H7 (cell line): Measurements from ENCODE around the gene PLEKHA7. TPM values are rescaled to one million over a fixed set of nuclear protein-coding genes. Genes with fewer than 3 reads are reported as not detected.
A peak's percentile ranks its signal among the peaks of the same experiment; 100 is the strongest.
"Not testable (repeated sequence)": the region's sequence is repeated elsewhere in the genome, so short reads cannot be mapped to it uniquely, and the experiment has no call there.

ENCODE experiments used
- DNase-seq: peaks from one replicate; pipeline ENCODE4 v3.0.0; 2012
- H3K27me3 ChIP-seq: 2 replicates; pipeline ENCODE4 v1.6.0; 2011; ENCODE audit warnings: mild to moderate bottlenecking, low read length; ENCODE audit not compliant: control insufficient read depth, insufficient read depth
- H3K36me3 ChIP-seq: replicated peaks from 2 replicates; pipeline ENCODE4 v1.5.1; 2011; ENCODE audit warnings: low read length; ENCODE audit not compliant: control insufficient read depth, insufficient read depth
- H3K4me3 ChIP-seq: 2 replicates; pipeline ENCODE4 v1.5.1; 2011; ENCODE audit warnings: low read depth, mild to moderate bottlenecking, control low read depth, low read length, moderate library complexity; ENCODE audit not compliant: insufficient read depth
- total RNA-seq: library from RNA; depleted of rRNA; stranded (reverse); fragments of >200 nt; shearing (Covaris generic); gene quantifications from 2 replicates; pipeline ENCODE4 v1.2.3, GENCODE V29; 2014; rRNA removed

The PLEKHA7 gene
- 4.2 and 7.6 TPM in 2 replicates for total RNA-seq

GRCh38 chr11:17014321-17014832, at the start of gene PLEKHA7:
TSS of gene PLEKHA7 (minus strand) at chr11:17014414. CDS start at chr11:17014401, 13 bp downstream.
- peak; percentile 90 for DNase-seq
- H3K36me3 ChIP-seq = no peaks in the 10 kb centered on the region
- H3K27me3 ChIP-seq = peaks cover 41% of the 10 kb centered on the region
- H3K4me3 ChIP-seq = peak within 1 kb of the TSS; percentile 65

- Histone ChIP-seq H3K36me3 (no peaks in the 10 kb centered on the region), H3K27me3 (no peaks in the 10 kb centered on the region)
- peak; percentile 78 for DNase-seq
Measured at GRCh38 chr11:17063171-17064002, 49.2 kb upstream of the PLEKHA7 start.

GRCh38 chr11:17051146-17051545, 36.9 kb upstream of the PLEKHA7 start:
- not testable (repeated sequence) for H3K4me3 ChIP-seq, H3K36me3 ChIP-seq, DNase-seq, H3K27me3 ChIP-seq

More at GRCh38 chr11:17063171-17064002, 49.2 kb upstream of the PLEKHA7 start:
- no peak overlapping the region for H3K4me3 ChIP-seq

- not testable (repeated sequence) for DNase-seq, H3K27me3 ChIP-seq, H3K4me3 ChIP-seq, H3K36me3 ChIP-seq
Measured at GRCh38 chr11:17048491-17048890, 34.3 kb upstream of the PLEKHA7 start.

DNA sequence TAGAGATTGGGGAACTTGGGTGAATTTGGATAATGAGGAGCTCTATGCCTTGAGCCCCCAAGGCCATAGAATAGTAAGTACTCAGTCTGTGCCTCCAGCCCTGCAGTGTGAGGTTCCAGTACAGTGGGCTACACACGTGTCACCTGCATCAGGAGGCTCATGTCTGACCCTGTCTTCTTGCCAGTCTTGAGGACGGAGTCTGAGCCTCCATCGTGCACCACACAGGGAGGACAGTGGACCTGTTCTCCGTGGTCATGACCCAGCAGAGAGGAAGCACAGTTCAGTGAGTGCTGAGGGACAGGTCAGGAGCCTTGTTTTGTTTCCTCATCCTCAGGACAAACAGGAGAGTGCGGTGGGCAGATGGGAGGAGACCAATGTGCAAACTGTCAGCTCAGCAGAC, 32.5 kb upstream of the PLEKHA7 start:
- no peak overlapping the region for H3K4me3 ChIP-seq
- H3K36me3 ChIP-seq = no peaks in the 10 kb centered on the region
- no peaks in the 10 kb centered on the region; the same call in 1 of the 2 replicates for H3K27me3 ChIP-seq
- no peak for DNase-seq

- Histone ChIP-seq H3K36me3 (no peaks in the 10 kb centered on the region), H3K4me3 (no peak overlapping the region), H3K27me3 (no peaks in the 10 kb centered on the region; the same call in 1 of the 2 replicates)
- peak; percentile 39 for DNase-seq
Measured at GRCh38 chr11:17036666-17037658, 22.7 kb upstream of the PLEKHA7 start.

DNA sequence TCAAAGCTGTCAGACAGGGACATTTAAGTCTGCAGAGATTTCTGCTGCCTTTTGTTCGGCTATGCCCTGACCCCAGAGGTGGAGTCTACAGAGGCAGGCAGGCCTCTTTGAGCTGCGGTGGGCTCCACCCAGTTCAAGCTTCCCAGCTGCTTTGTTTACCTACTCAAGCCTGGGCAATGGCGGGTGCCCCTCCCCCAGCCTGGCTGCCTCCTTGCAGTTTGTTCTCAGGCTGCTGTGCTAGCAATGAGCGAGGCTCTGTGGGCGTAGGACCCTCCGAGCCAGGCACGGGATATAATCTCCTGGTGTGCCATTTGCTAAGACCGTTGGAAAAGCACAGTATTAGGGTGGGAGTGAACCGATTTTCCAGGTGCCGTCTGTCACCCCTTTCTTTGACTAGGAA, 19.8 kb upstream of the PLEKHA7 start:
- DNase-seq, H3K36me3 ChIP-seq, H3K4me3 ChIP-seq, H3K27me3 ChIP-seq: not testable (repeated sequence)

DNA sequence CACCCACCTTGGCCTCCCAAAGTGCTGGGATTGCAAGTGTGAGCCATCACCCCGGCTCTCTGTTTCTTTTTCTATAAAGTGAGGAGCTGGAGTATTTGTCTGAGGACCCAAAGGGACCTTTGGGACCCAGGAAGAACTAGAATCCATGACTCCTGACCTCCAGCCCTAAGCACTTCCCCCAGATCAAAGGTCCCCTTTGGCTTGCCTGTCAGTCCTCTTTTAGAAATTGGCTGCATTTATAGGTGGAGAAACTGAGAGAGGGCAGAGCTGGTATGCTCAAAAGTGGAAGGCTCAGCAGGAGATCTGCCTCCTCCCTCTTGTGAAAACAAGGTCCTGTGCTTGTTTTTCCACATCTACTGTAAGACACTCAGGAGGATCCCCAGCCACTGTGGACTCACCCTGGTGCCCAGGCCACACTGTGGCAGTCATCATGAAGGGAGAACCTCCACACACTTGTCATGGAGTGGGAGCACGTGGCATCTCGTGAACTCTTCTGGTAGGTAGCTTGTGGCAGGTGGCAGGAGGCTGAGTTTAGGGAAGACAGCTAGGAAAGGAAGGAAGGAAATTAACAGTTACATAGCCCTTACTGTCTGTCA, 12.4 kb upstream of the PLEKHA7 start:
- no peak for DNase-seq
- Histone ChIP-seq H3K27me3 (no peaks in the 10 kb centered on the region), H3K4me3 (no peak overlapping the region), H3K36me3 (no peaks in the 10 kb centered on the region)

DNA sequence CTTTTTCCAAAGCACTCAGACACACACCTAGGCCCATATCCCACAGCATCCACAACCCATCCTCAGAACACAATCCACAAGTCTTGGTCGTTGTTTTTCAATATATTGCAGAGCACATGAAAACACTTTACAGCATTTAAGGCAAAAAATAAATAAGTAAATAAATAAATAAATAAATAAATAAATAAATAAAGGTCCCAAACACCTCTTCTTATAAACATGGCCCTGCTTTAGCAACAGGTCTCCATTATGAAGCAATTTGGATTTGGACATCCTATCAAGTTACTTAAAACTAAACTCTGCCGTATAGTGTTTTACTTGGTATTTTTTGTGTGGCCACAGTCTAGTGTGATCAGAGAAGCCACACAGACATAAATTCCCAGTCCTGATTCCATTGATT, 10.7 kb upstream of the PLEKHA7 start:
- no peak for DNase-seq
- H3K4me3 ChIP-seq = no peak overlapping the region
- no peaks in the 10 kb centered on the region for H3K27me3 ChIP-seq
- no peaks in the 10 kb centered on the region for H3K36me3 ChIP-seq

DNA sequence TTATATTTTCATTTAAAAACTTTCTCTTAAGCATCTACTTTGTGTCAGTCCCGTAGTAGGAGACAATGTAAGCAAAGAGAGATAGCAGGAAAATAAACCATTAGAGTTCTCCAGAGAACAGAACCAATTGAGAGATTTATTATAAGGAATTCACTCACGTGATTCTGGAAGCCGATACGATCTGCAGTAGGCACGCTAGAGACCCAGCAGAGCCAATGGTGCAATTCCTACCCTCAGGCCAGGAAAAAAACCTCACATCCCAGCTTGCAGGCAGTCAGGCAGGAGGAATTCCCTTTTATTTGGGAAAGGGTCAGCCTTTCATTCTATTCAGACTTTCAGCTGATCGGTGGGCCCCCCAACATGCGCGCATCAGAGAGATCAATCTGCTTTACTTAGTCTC, 7.3 kb upstream of the PLEKHA7 start:
- no peak for DNase-seq
- Histone ChIP-seq H3K36me3 (no peaks in the 10 kb centered on the region), H3K4me3 (no peak overlapping the region), H3K27me3 (no peaks in the 10 kb centered on the region)

DNA sequence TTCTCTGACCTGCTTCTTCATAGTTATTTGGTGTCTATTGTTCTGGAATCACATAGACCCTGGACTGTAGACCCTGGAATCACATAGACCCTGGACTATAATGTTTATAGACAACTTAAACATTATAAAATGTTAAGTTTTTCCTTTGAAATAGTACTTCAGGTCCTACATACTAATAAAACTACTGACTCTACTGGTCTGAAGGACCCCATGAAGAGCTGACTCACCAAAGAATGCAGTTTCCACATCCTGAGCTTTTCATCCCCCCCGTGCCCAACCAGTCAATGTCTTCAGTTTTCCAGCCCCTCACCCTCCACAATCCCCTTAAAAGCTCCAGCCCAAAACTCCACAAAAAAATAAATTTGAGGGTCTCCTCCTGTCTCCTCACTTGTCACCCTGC, 6.6 kb upstream of the PLEKHA7 start:
- H3K27me3 ChIP-seq = peaks cover 3% of the 10 kb centered on the region
- peak; percentile 2 for DNase-seq
- no peak overlapping the region for H3K4me3 ChIP-seq
- H3K36me3 ChIP-seq = no peaks in the 10 kb centered on the region

- no peak for DNase-seq
- Histone ChIP-seq H3K27me3 (peaks cover 14% of the 10 kb centered on the region), H3K36me3 (no peaks in the 10 kb centered on the region), H3K4me3 (no peak overlapping the region)
Measured at GRCh38 chr11:17019232-17019631, 5.0 kb upstream of the PLEKHA7 start.

- H3K4me3 ChIP-seq = no peak overlapping the region
- no peaks in the 10 kb centered on the region for H3K36me3 ChIP-seq
- peaks cover 41% of the 10 kb centered on the region for H3K27me3 ChIP-seq
- no peak for DNase-seq
Measured at GRCh38 chr11:17015627-17016126, 1.5 kb upstream of the PLEKHA7 start.
